Fibroblast of lung (primary cell): ENCODE measurements around the gene DNAH8.

Experiments
- CTCF ChIP-seq, 2 donors: IDR thresholded peaks in 1 of 2; conservative IDR thresholded peaks in 1 of 2; 1 replicate in 1 of 2; 2 replicates in 1 of 2; pipeline ENCODE4 v1.5.1; 2011 to 2012; ENCODE audit warnings: low read length in 2 of 2, control low read depth in 1 of 2, inconsistent platforms in 1 of 2, low read depth in 1 of 2, mild to moderate bottlenecking in 1 of 2
- EZH2 ChIP-seq: IDR thresholded peaks from 2 replicates; pipeline ENCODE4 v1.5.1; 2012; ENCODE audit warnings: low read length, control low read depth, mild to moderate bottlenecking; ENCODE audit errors: missing control alignments

- TF ChIP-seq CTCF (conservative IDR thresholded peaks at IDR 0.05 in 1 of 2, IDR thresholded peaks at IDR 0.05 in 1 of 2; ENCODE audit: low read depth in 1 of 2, low read length in 2 of 2) (no peak), EZH2 (no peak)
Measured at GRCh38 chr6:38703949-38704590, 11.0 kb upstream of the DNAH8 start.
